ENCODE results near the gene CCR6.
"Not testable (repeated sequence)": the region's sequence is repeated elsewhere in the genome, so short reads cannot be mapped to it uniquely, and the experiment has no call there.

Gene CCR6

GRCh38 chr6:167178896-167179655, 56.2 kb downstream of the CCR6 start:
- not testable (repeated sequence) for DNase-seq

- not testable (repeated sequence) for DNase-seq
Observed at GRCh38 chr6:167180086-167180485, 57.2 kb downstream of the CCR6 start.

DNA sequence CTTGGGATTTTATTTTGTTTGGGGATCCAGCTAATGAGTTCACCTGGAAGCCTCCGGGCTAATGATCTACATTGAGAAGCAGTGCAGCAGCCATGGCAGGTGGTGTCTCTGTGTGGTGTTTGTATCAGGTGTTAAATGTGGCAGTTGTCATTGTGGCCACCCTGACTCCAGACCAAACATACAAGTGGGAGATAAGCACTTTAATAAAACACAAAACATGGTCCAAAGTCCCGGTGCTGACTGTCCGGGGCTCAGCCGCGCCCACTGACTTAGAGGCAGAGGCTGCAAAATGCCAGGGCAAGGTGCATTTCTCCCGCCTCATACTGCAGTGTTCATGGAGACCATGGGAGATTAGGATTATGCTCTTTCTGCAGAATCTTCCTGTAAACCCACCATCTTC, 58.5 kb downstream of the CCR6 start:
- not testable (repeated sequence) for DNase-seq

GRCh38 chr6:167182913-167183314, 60.0 kb downstream of the CCR6 start:
- DNase-seq = not testable (repeated sequence)

- not testable (repeated sequence) for DNase-seq
Observed at GRCh38 chr6:167185101-167185500, 62.2 kb downstream of the CCR6 start.

DNA sequence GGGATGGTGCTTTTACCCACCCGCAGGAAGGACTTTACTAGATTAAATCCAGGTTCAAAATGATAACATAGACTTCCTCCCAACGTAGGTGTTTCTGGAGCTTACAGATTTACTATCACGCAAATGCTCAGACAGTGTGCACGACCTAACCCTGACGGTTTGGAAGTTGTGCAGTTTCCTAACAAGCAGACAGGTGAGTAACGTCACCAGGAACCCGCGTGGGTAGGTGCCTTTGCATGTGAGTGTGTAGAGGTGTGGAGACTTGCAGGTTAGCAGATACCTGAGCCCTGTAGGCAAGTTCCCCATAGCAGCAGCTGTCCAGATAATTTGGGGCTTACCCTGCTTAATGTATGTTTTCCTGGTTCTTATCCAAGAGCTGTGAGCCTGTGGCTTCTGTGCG, 64.4 kb downstream of the CCR6 start:
- not testable (repeated sequence) for DNase-seq
